Left lobe of liver (tissue), 2 donors: ENCODE results near the gene MRFAP1L1. TPM values are rescaled to one million over a fixed set of nuclear protein-coding genes. Genes with fewer than 3 reads are reported as not detected.
A peak's percentile ranks its signal among the peaks of the same experiment; 100 is the strongest.
"Not testable (repeated sequence)": the region's sequence is repeated elsewhere in the genome, so short reads cannot be mapped to it uniquely, and the experiment has no call there.

Source experiments
- ATAC-seq: fragments of 200-7000 bp; cut with Tn5 transposase; one replicate; pipeline ENCODE4 v1.9.1; 2020; ENCODE audit warnings: mild to moderate bottlenecking, moderate library complexity
- DNase-seq: peaks from one replicate; pipeline ENCODE4 v3.0.0-alpha.2; 2020; ENCODE audit warnings: low spot score
- total RNA-seq: library from RNA; stranded (reverse); gene quantifications from one replicate; pipeline ENCODE4 v1.2.1, GENCODE V29; 2021
- donor health status: DM: no; HTN: no; CAD: no; lungs with moderate emphysema.
- donor health status: DM: no; HTN: yes; CAD: no.

MRFAP1L1 gene
- total RNA-seq, 1 donor from 2014 or later: 26.7 TPM

- ATAC-seq (no peak), DNase-seq (no peak)
Measured at GRCh38 chr4:6693231-6694176, 16.2 kb downstream of the MRFAP1L1 start, which contains the start of gene S100P. Gene S100P, plus strand, starts transcription at chr4:6693878. Its CDS starts 55 bp downstream, at chr4:6693933.

- ATAC-seq (no peak), DNase-seq (no peak)
Measured at GRCh38 chr4:6692806-6693205, 16.9 kb downstream of the MRFAP1L1 start.

- ATAC-seq (no peak), DNase-seq (no peak)
Measured at GRCh38 chr4:6692379-6692778, 17.3 kb downstream of the MRFAP1L1 start.

GRCh38 chr4:6689506-6689960 lies 20.1 kb downstream of the MRFAP1L1 start:
- peak; percentile 63 for DNase-seq
- ATAC-seq: peak; percentile 90

GRCh38 chr4:6688879-6689505 lies 20.7 kb downstream of the MRFAP1L1 start:
- ATAC-seq (peak; percentile 70), DNase-seq (peak; percentile 54)

GRCh38 chr4:6687947-6688878 lies 21.5 kb downstream of the MRFAP1L1 start:
- ATAC-seq: no peak
- DNase-seq: no peak

- ATAC-seq (no peak), DNase-seq (no peak)
Measured at GRCh38 chr4:6686104-6686787, 23.4 kb downstream of the MRFAP1L1 start.

- DNase-seq (no peak), ATAC-seq (no peak)
Measured at GRCh38 chr4:6684656-6685055, 25.0 kb downstream of the MRFAP1L1 start.

GRCh38 chr4:6682862-6683590 lies 26.6 kb downstream of the MRFAP1L1 start:
- no peak for DNase-seq
- ATAC-seq: no peak

- ATAC-seq (peak; percentile 65), DNase-seq (no peak)
Measured at GRCh38 chr4:6681191-6681590, 28.5 kb downstream of the MRFAP1L1 start.

- DNase-seq (no peak), ATAC-seq (no peak)
Measured at GRCh38 chr4:6680372-6681034, 29.2 kb downstream of the MRFAP1L1 start.

GRCh38 chr4:6676722-6677558 lies 32.7 kb downstream of the MRFAP1L1 start:
- no peak for DNase-seq
- ATAC-seq: no peak

GRCh38 chr4:6674500-6675149 lies 35.0 kb downstream of the MRFAP1L1 start:
- DNase-seq: peak; percentile 61

GRCh38 chr4:6673660-6674499 lies 35.8 kb downstream of the MRFAP1L1 start:
- DNase-seq (peak; percentile 96), ATAC-seq (peak; percentile 87)

More at GRCh38 chr4:6674500-6675149, 35.0 kb downstream of the MRFAP1L1 start:
- peak; percentile 64 for ATAC-seq

- DNase-seq: peak; percentile 64
Measured at GRCh38 chr4:6673191-6673659, 36.4 kb downstream of the MRFAP1L1 start.

GRCh38 chr4:6672541-6673190 lies 37.0 kb downstream of the MRFAP1L1 start:
- not testable (repeated sequence) for DNase-seq, ATAC-seq

More at GRCh38 chr4:6673191-6673659, 36.4 kb downstream of the MRFAP1L1 start:
- peak; percentile 29 for ATAC-seq
